ENCODE data around the gene PYGO2. TPM values are rescaled to one million over a fixed set of nuclear protein-coding genes. Genes with fewer than 3 reads are reported as not detected.
"Not testable (repeated sequence)": the region's sequence is repeated elsewhere in the genome, so short reads cannot be mapped to it uniquely, and the experiment has no call there.

The PYGO2 gene
- polyA plus RNA-seq, 4 donors: 41.4 to 51.2 (median 47.0) TPM

DNA sequence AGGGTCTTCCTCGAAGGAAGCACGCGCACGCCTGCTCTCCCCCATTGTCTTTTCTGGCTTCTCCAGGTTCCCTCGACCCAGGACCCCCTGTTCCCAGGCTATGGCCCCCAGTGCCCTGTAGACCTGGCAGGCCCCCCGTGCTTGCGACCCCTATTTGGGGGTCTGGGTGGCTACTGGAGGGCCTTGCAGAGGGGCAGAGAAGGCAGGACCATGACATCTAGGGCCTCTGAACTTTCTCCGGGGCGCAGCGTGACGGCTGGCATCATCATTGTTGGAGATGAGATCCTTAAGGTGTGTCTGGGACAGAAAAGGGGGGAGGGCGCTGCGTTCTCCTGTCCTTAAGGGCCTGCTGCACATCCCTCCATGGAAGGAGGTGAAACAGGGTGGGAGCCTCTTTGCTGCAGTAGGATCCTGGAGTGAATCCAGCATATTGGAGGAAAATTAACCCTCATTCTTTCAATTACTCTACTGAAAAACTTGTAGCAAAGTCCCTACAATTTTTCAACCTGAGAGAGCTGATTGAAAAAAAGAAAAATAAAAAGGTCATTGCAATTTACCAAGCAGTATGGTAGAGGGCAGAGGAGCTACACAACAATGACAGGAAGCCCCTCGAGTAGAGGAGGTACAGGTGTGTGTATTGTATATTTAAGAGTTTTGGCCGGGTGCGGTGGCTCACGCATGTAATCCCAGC, 22.3 kb upstream of the PYGO2 start:
- no peak for DNase-seq (ENCODE audit: low read depth in 4 of 4, low spot score in 2 of 4)

DNA sequence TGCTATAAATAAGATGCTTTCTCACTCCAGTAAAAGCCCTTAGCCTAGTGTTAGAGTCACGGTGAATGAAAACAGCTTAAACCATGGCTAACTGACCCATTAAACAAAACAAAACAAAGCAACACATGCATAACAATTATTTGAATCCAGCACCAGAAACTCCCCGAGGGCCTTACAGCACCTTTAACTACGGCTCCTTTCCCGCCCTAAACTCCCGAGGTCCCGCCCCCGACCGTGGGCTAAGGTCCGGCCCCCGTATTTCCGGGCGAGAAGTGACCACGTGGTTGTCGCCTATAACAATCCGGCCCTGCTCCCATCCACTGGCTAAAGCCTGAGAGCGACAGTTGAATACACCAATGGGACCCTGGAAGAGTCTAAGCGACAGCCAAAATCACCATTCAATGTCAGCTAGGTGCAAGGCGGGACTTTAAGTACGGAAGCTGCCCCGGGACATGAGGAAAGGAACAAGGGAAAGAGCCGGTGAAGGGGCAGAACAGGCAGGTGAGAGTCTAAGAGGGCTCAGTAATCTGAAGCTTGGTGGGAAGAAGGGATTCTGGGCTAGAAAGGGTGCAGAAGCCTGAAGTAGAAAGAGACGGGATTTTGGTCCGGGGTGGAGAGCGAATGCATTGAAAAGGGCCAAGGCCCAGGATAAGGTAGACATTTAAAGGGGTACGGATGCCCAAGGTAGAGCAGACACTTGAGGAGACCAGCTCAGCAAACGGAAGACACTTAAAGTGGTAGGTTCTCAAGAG, 21.5 kb upstream of the PYGO2 start, which contains the start of gene FLAD1:
Gene FLAD1 (plus strand): TSS at position 448 of the 752 bp plus-strand sequence. CDS start 351 bp downstream, outside the sequence.
- peak; percentile 98 to 100 (median 100) for DNase-seq (ENCODE audit: low read depth in 4 of 4, low spot score in 2 of 4)

- no peak for DNase-seq (ENCODE audit: low read depth in 4 of 4, low spot score in 2 of 4)
Observed at GRCh38 chr1:154982341-154982740, 20.8 kb upstream of the PYGO2 start.

- no peak for DNase-seq (ENCODE audit: low read depth in 4 of 4, low spot score in 2 of 4)
Observed at GRCh38 chr1:154978360-154978759, 16.8 kb upstream of the PYGO2 start.

DNA sequence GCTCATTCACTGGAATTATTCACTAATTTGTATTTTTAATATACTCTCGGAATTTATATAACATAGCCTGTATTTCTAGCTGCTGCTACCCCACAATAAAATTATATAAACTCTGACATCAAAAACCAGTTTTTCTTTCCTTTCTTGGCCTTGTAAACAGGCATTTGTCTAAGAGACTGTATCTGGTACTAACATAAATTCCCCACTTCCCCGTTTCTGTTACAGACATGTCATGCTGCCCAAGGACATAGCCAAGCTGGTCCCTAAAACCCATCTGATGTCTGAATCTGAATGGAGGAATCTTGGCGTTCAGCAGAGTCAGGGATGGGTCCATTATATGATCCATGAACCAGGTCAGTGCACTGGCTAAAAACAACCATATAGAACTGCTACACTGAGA, 16.2 kb upstream of the PYGO2 start:
- not testable (repeated sequence) for DNase-seq (ENCODE audit: low read depth in 4 of 4, low spot score in 2 of 4)

DNA sequence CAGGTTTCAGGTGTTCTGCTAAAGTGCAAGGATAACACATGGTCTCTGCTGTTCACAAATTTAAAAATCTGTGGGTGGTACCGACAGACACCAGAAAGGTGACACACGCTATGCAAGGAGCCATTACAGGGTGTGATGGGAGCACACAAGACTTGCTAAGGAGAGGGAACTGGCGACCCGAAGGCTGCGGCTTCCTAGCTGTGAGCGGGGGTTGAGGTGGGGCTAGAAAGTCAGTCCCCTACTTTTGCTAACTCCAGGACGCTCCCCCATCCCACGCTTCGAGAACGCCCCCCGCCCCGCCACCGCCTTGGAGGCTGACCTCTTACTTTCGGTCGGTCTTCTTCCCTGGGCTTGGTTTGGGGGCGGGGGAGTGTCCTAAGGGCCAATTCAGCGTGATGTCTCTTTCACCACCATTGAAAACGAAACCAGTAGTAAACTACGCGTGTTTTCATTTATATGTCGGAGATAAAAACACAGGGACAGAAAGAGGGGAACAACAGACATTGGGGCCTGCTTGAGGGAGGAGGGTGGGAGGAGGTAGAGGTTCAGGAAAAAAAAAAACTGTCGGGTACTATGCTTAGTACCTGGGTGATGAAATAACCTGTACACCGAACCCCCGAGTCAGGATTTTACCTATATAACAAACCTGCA, 14.0 kb upstream of the PYGO2 start:
- DNase-seq (ENCODE audit: low read depth in 4 of 4, low spot score in 2 of 4): no peak

- peak; percentile 96 to 99 (median 98) for DNase-seq (ENCODE audit: low read depth in 4 of 4, low spot score in 2 of 4)
Observed at GRCh38 chr1:154974808-154975408, 13.3 kb upstream of the PYGO2 start.

DNA sequence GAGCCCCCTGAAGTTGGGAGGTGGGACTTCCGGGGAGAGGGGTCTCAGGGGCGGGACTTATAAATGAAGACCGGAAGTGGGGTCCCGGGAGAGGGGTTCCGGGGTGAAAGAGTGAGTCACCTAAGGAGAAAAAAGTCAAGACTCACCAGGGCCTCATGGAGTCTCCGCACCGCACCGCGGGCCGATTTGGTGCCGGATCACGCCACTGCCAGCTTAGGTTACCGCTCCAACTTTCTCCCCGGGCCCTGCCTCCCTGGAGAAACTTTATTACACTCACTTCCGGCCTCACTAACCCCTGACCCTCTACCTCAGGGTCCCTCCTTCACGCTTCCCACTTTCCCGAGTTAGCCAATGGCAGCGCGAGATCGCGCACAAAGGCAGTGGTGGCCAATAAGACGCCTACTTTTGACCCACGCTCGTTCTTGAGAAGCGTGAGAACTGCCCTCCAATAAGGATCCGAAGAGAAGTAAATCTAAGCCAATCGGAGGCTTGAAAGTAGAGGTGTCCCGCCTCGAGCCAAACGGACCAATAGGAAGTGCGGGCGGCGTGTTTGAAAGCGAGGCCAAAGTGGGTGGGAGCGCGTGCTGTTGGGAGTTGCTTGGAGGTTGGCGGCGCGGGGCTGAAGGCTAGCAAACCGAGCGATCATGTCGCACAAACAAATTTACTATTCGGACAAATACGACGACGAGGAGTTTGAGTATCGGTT, 12.7 kb upstream of the PYGO2 start, which contains the start of gene CKS1B:
Gene CKS1B (plus strand): TSS at position 580 of the 706 bp plus-strand sequence. CDS start 65 bp downstream, at position 645.
- peak; percentile 97 to 100 (median 100) for DNase-seq (ENCODE audit: low read depth in 4 of 4, low spot score in 2 of 4)

GRCh38 chr1:154973344-154974101, 11.9 kb upstream of the PYGO2 start:
- peak in 3 of 4 donors; percentile 88 to 90 (median 89) for DNase-seq (ENCODE audit: low read depth in 4 of 4, low spot score in 2 of 4)

GRCh38 chr1:154972517-154973343, 11.1 kb upstream of the PYGO2 start:
- DNase-seq (ENCODE audit: low read depth in 4 of 4, low spot score in 2 of 4): no peak

- no peak for DNase-seq (ENCODE audit: low read depth in 4 of 4, low spot score in 2 of 4)
Observed at GRCh38 chr1:154972213-154972516, 10.6 kb upstream of the PYGO2 start.

- no peak for DNase-seq (ENCODE audit: low read depth in 4 of 4, low spot score in 2 of 4)
Observed at GRCh38 chr1:154971341-154971998, 9.9 kb upstream of the PYGO2 start.

DNA sequence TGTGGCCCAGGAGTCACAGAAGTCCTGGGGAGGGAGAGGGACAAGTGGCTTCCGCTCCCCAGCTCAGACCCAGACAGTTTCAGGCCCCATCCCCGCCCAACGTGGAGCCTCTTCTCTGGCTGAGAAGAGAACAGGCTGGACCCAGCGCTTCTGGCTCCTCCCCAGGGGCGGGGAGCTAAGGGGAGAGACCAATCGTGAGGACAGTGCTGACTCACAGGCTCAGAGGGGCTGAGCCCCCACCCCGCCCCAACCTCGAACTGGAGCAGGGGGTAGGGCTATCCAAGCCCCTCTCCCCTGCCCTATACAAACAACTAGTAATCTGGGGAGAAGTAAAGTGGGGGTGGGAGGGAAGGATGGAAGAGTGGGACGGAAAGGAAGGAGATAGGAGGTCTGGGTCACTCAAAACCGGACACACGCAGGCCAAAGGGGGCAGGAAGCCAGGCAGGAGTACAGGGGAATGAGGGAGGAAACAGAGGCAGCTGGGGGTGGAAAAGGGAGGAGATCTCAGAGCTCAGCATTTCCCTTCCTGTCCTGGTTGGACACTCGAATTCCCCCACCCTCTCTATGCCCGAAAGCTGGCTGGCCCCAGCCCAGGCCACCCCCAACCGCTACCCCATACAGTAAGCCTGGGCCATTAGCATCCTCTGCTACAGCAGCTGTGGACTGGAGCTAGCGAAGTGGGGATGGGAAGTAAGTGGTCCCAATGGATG, 9.2 kb upstream of the PYGO2 start, which contains the start of gene SHC1:
Gene SHC1 (minus strand): TSS at position 117 of the 710 bp plus-strand sequence. CDS start 221 bp downstream, outside the sequence.
- peak in 3 of 4 donors; percentile 65 to 88 (median 84) for DNase-seq (ENCODE audit: low read depth in 4 of 4, low spot score in 2 of 4)

DNA sequence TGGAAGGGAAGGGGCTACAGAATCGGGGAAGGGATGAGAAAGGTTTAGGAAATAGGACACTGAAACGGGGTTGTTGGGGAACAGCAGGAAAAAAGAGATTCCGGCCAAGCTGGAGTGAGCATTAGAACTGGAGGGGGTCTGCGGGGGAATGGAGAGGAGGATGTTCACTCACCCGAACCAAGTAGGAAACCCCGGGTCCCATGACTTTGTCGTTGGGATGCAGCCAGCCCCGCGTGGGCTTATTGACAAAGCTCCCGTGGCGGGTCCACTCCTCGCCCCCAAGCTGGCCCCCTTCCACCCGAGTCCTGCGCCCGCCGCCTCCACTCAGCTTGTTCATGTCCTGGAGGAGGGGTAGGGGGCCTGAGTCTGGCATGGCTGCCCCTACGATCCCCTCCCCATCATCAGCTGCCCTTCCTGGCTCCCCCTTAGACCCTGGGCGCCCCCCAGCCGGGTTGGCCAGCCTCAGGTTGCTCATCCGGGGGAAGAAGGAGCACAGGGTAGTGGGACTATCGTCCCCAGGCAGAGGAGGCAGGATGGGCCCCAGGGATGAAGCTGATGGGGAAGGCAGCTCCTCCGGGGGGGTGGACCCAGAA, 8.4 kb upstream of the PYGO2 start:
- no peak for DNase-seq (ENCODE audit: low read depth in 4 of 4, low spot score in 2 of 4)

- DNase-seq (ENCODE audit: low read depth in 4 of 4, low spot score in 2 of 4): no peak
Observed at GRCh38 chr1:154969246-154969645, 7.7 kb upstream of the PYGO2 start.

- DNase-seq (ENCODE audit: low read depth in 4 of 4, low spot score in 2 of 4): no peak
Observed at GRCh38 chr1:154968731-154969130, 7.1 kb upstream of the PYGO2 start.

- DNase-seq (ENCODE audit: low read depth in 4 of 4, low spot score in 2 of 4): no peak
Observed at GRCh38 chr1:154967331-154967950, 5.9 kb upstream of the PYGO2 start.
